Measurements from ENCODE around the gene BOLA1. TPM values are rescaled to one million over a fixed set of nuclear protein-coding genes. Genes with fewer than 3 reads are reported as not detected.
"Not testable (repeated sequence)": the region's sequence is repeated elsewhere in the genome, so short reads cannot be mapped to it uniquely, and the experiment has no call there.

BOLA1 gene
- polyA plus RNA-seq, 6 donors from 2014 or later, result 19.2 to 37.0 (median 28.0) TPM

DNA sequence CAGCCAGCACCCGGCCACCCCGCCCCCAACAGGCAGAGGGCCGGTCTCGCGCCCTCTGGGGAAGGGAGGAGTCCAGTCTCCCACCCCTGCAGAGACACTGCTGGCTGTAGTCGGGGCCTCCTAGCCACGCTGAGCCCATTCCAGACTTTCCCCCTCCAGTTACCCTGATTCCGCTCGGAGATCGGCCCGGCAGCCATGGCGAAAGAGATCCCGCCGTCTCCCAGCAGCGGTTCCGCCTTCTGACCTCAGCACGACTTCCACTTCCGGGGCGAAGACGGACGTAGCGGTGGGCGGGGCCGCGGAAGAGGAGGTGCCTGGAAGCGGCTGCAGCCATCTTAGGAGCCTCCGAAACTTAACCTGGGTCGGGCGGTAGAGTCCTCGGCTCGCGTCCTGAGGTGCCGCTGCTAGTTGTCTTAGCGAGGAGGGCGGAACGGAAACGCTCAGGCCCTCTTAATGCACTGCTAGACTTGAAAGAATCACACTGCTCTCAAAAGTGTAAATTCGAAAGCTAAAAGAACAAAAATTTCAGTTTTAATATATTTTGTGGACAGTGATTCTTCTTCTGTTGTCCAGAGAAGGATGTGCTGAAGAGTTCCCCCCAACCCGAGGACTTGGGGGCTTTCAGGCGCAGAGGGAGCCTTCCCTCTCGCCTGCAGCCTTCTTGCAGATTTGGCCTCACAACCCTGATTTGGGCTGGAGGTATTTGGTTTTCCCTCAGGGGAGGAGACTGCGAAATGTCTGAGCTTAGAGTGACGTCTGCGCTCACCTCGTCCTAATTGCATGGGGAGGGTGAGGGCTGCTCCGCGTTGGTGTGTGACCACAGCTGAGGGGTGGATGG is 28.4 kb downstream of the BOLA1 start, which contains the start of gene SF3B4:
SF3B4 (minus strand) TSS at position 241 of the 838 bp plus-strand sequence; CDS start at position 197, 44 bp downstream.
- Mint-ChIP-seq H3K27me3 (peaks cover 15 to 22% (median 16%) of the 10 kb centered on the region in 3 donors), H3K4me3 (peak within 1 kb of the TSS; percentile 88 to 98 (median 97)), H3K9me3 (peaks cover 0 to 13% (median 0%) of the 10 kb centered on the region in 7 donors), H3K4me1 (peaks cover 39 to 49% (median 40%) of the 10 kb centered on the region in 3 donors), H3K27ac (peak within 1 kb of the TSS; percentile 90 to 99 (median 98)), H3K36me3 (peaks cover 30 to 59% of the 10 kb centered on the region in 2 donors)
- ATAC-seq (ENCODE audit: low read depth in 2 of 2), result peak; percentile 95 to 96
- peak; percentile 93 for DNase-seq

DNA sequence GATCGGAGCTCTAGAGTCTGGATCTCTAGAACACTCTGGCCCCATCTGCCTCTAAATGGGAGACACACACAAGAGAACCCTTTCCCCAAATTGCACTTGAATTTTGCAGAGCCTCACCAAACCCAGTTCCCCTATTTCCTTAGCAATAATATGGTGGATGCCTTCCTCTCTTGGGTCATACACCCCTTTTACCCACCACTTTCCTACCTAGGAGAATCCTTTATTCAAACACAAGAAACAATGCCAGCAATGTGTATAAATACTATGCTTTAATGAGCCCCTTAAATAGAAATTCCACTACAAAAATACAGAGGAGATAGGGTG is 29.0 kb downstream of the BOLA1 start:
- Mint-ChIP-seq H3K4me1 (peaks cover 39 to 46% (median 40%) of the 10 kb centered on the region in 3 donors), H3K4me3 (peak overlapping the region; percentile 88 to 98 (median 97))

DNA sequence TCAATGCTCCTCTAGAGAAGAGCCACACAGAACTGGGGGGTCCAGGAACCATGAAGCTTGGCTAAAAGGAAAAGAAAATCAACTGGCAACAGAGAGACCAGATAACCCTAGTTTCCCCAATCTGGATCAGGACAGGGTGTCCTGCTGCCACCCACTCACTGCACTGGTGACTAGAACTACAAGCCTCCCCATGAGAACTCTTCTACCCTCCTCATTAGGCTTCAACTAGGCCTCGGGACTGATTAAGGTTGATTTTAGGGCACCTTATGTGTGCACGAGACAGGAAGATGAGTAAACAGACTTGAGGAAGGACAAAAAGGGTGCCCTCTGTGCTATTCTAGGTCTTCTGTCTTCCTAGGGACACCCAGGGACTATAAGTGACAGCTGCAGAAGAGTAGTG is 30.5 kb downstream of the BOLA1 start:
- H3K4me3 Mint-ChIP-seq, result peak overlapping the region in 1 of 8 donors; percentile 61
- DNase-seq, result no peak
- H3K27ac Mint-ChIP-seq, result peak overlapping the region in 1 of 6 donors; percentile 47

More for the DNA sequence above, 29.0 kb downstream of the BOLA1 start:
- DNase-seq (no peak), ATAC-seq (ENCODE audit: low read depth in 2 of 2) (no peak)
- Mint-ChIP-seq H3K27me3 (peaks cover 16 to 26% (median 19%) of the 10 kb centered on the region in 3 donors), H3K9me3 (peaks cover 0 to 13% (median 0%) of the 10 kb centered on the region in 7 donors), H3K36me3 (peaks cover 25 to 53% of the 10 kb centered on the region in 2 donors), H3K27ac (peak overlapping the region; percentile 90 to 99 (median 98))

DNA sequence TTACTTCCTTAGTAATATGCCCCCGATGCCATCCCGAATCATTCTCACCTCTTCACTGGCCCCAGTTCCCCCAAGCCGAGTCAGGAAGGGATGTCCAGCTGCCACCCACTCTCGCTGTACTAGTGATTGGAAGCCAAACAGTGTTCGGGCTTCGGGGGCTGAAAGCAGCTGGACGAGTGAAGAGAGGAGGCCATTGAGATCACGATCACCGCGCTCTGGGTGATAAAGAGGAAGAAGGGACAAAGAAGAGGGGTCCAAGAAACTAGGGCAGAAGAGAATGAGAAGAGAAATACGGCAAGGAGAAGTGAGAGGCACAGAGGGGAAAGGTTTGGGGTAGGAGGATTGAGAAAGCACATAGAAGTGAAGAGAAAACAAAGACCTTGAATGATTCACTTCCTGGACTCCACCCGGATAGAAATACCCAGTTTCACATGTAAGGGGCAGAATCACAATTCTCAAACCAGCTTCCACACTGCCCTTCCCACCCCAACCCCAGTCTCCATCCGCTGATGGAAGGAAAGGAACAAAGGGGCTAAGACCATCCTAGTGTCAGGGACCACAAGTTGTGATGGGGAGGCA is 31.9 kb downstream of the BOLA1 start:
- peaks cover 14 to 26% (median 21%) of the 10 kb centered on the region in 3 donors for H3K4me1 Mint-ChIP-seq
- peaks cover 6 to 23% of the 10 kb centered on the region in 2 donors for H3K36me3 Mint-ChIP-seq
- H3K9me3 Mint-ChIP-seq, result peaks cover 0 to 13% (median 0%) of the 10 kb centered on the region in 7 donors
- DNase-seq (no peak), ATAC-seq (ENCODE audit: low read depth in 2 of 2) (no peak)
- H3K4me3 Mint-ChIP-seq, result peak overlapping the region in 1 of 8 donors; percentile 71
- H3K27me3 Mint-ChIP-seq, result peaks cover 33 to 51% (median 41%) of the 10 kb centered on the region in 3 donors
- peak overlapping the region in 3 of 6 donors; percentile 40 to 84 (median 72) for H3K27ac Mint-ChIP-seq

More for the DNA sequence above, 30.5 kb downstream of the BOLA1 start:
- H3K36me3 Mint-ChIP-seq, result peaks cover 13 to 38% of the 10 kb centered on the region in 2 donors
- H3K4me1 Mint-ChIP-seq, result peaks cover 28 to 36% (median 35%) of the 10 kb centered on the region in 3 donors
- H3K9me3 Mint-ChIP-seq, result peaks cover 0 to 13% (median 0%) of the 10 kb centered on the region in 7 donors
- peaks cover 26 to 40% (median 30%) of the 10 kb centered on the region in 3 donors for H3K27me3 Mint-ChIP-seq
- ATAC-seq (ENCODE audit: low read depth in 2 of 2), result no peak

- Mint-ChIP-seq H3K4me1 (peaks cover 7 to 21% (median 12%) of the 10 kb centered on the region in 3 donors), H3K36me3 (peaks cover 6 to 22% of the 10 kb centered on the region in 2 donors), H3K9me3 (peaks cover 0 to 13% (median 0%) of the 10 kb centered on the region in 7 donors), H3K27ac (no peak overlapping the region), H3K27me3 (peaks cover 37 to 57% (median 51%) of the 10 kb centered on the region in 3 donors), H3K4me3 (no peak overlapping the region)
- DNase-seq (no peak), ATAC-seq (ENCODE audit: low read depth in 2 of 2) (no peak)
Observed at GRCh38 chr1:149932474-149932873, 33.1 kb downstream of the BOLA1 start.

DNA sequence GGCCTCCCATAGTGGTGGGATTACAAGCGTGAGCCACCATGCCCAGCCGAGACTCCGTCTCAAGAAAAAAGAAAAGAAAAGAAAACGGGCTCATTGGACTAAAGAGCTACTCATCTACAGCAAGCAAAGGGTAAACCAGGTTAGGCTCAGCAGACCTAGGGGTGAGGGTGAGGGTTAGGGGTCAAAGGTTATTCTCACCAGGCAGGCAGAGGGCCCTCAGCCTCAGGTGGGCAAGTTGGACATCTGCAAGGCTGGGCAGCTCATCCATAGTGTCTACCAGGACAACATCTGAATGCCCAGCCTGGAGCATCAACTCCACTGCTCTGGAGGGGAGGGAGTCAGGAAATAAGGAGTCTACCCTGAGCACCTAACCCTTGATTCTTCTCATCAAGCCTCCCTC is 33.8 kb downstream of the BOLA1 start:
- DNase-seq (no peak), ATAC-seq (ENCODE audit: low read depth in 2 of 2) (no peak)
- H3K4me1 Mint-ChIP-seq, result peaks cover 5 to 16% (median 6%) of the 10 kb centered on the region in 3 donors
- H3K4me3 Mint-ChIP-seq, result no peak overlapping the region
- peak overlapping the region in 1 of 6 donors; percentile 33 for H3K27ac Mint-ChIP-seq
- peaks cover 6 to 22% of the 10 kb centered on the region in 2 donors for H3K36me3 Mint-ChIP-seq
- peaks cover 0 to 13% (median 0%) of the 10 kb centered on the region in 7 donors for H3K9me3 Mint-ChIP-seq
- H3K27me3 Mint-ChIP-seq, result peaks cover 37 to 57% (median 57%) of the 10 kb centered on the region in 3 donors

GRCh38 chr1:149934356-149934755 is 35.0 kb downstream of the BOLA1 start:
- H3K27ac Mint-ChIP-seq, result peak overlapping the region in 1 of 6 donors; percentile 16
- ATAC-seq (ENCODE audit: low read depth in 2 of 2) (no peak), DNase-seq (no peak)
- H3K4me3 Mint-ChIP-seq, result no peak overlapping the region
- peaks cover 0 to 13% (median 0%) of the 10 kb centered on the region in 7 donors for H3K9me3 Mint-ChIP-seq
- peaks cover 0 to 12% (median 0%) of the 10 kb centered on the region in 3 donors for H3K4me1 Mint-ChIP-seq
- H3K27me3 Mint-ChIP-seq, result peaks cover 37 to 57% (median 57%) of the 10 kb centered on the region in 3 donors
- H3K36me3 Mint-ChIP-seq, result peaks cover 6 to 22% of the 10 kb centered on the region in 2 donors

GRCh38 chr1:149936170-149936991 is 37.0 kb downstream of the BOLA1 start, which contains the start of gene MTMR11:
Gene MTMR11, minus strand, starts transcription at chr1:149936879. Its CDS starts 232 bp downstream, at chr1:149936647.
- ATAC-seq (ENCODE audit: low read depth in 2 of 2), result no peak
- no peak for DNase-seq
- H3K27me3 Mint-ChIP-seq, result peaks cover 32 to 52% (median 47%) of the 10 kb centered on the region in 3 donors
- peak within 1 kb of the TSS in 3 of 6 donors; percentile 47 to 97 (median 92) for H3K27ac Mint-ChIP-seq
- peaks cover 0 to 9% (median 0%) of the 10 kb centered on the region in 7 donors for H3K9me3 Mint-ChIP-seq
- peaks cover 0 to 11% (median 0%) of the 10 kb centered on the region in 3 donors for H3K4me1 Mint-ChIP-seq
- H3K4me3 Mint-ChIP-seq, result peak within 1 kb of the TSS in 1 of 8 donors; percentile 28
- peaks cover 6 to 11% of the 10 kb centered on the region in 2 donors for H3K36me3 Mint-ChIP-seq

DNA sequence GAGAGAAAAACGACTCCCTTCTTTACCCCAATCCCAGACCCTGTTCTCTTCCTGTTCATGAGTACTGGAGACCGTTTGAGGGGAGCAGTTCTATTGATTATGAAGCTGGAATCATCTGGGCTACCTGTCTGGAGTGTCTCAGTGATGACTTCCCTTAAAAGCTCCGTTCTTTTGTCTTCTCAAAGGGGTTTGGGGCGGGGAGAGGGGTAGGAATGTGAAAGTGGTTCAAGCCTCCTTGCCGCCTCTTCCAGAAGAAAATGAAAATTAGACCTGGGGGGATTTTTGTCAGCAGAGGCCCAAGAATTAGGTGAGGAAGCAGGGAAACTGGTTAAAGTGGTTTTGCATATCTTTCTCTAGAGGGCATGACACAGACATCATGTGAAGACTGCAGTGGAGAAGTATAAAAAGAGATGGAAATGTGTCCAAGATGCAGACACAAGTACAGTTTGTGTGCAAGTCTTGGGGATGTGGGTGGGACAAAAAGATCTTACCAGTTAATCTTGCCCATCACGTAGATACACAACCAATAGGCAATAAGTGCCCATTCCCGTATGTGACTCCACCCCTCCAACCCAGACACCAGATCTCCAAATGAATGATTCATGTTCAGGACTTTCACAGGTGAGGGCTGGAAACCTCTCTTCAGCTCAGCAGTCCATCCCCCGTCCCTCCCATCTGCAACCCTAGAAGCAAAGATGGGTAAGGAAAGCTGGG is 37.8 kb downstream of the BOLA1 start:
- no peak for DNase-seq
- ATAC-seq (ENCODE audit: low read depth in 2 of 2), result no peak
- peak overlapping the region in 2 of 6 donors; percentile 32 to 44 for H3K27ac Mint-ChIP-seq
- peaks cover under 1 to 3% of the 10 kb centered on the region in 2 donors for H3K36me3 Mint-ChIP-seq
- H3K4me3 Mint-ChIP-seq, result peak overlapping the region in 1 of 8 donors; percentile 28
- H3K9me3 Mint-ChIP-seq, result peaks cover 0 to 2% (median 0%) of the 10 kb centered on the region in 7 donors
- peaks cover 25 to 45% (median 39%) of the 10 kb centered on the region in 3 donors for H3K27me3 Mint-ChIP-seq
- peaks cover 0 to 4% (median 0%) of the 10 kb centered on the region in 3 donors for H3K4me1 Mint-ChIP-seq

GRCh38 chr1:149937759-149938158 is 38.4 kb downstream of the BOLA1 start:
- DNase-seq, result no peak
- Mint-ChIP-seq H3K27me3 (peaks cover 21 to 42% (median 35%) of the 10 kb centered on the region in 3 donors), H3K36me3 (no peaks in the 10 kb centered on the region), H3K4me1 (peaks cover 0 to 3% (median 0%) of the 10 kb centered on the region in 3 donors), H3K9me3 (no peaks in the 10 kb centered on the region), H3K27ac (peak overlapping the region in 1 of 6 donors; percentile 32), H3K4me3 (peak overlapping the region in 1 of 8 donors; percentile 28)
- ATAC-seq (ENCODE audit: low read depth in 2 of 2), result no peak

- not testable (repeated sequence) for H3K27ac Mint-ChIP-seq; H3K4me3 Mint-ChIP-seq; H3K36me3 Mint-ChIP-seq; H3K4me1 Mint-ChIP-seq; H3K9me3 Mint-ChIP-seq; DNase-seq; ATAC-seq (ENCODE audit: low read depth in 2 of 2)
- peaks cover 24 to 43% (median 36%) of the 10 kb centered on the region in 3 donors for H3K27me3 Mint-ChIP-seq
Observed at GRCh38 chr1:149938668-149939003, 39.3 kb downstream of the BOLA1 start.

- no peak overlapping the region for H3K27ac Mint-ChIP-seq
- peaks cover 0 to 3% (median 0%) of the 10 kb centered on the region in 3 donors for H3K4me1 Mint-ChIP-seq
- no peaks in the 10 kb centered on the region for H3K36me3 Mint-ChIP-seq
- ATAC-seq (ENCODE audit: low read depth in 2 of 2) (no peak), DNase-seq (no peak)
- H3K4me3 Mint-ChIP-seq, result no peak overlapping the region
- H3K27me3 Mint-ChIP-seq, result peaks cover 15 to 48% (median 37%) of the 10 kb centered on the region in 3 donors
- no peaks in the 10 kb centered on the region for H3K9me3 Mint-ChIP-seq
Observed at GRCh38 chr1:149940427-149940826, 41.1 kb downstream of the BOLA1 start.
